ENCODE measurements around the gene FMN1.

The FMN1 gene

GRCh38 chr15:32889214-32889613 is 305.3 kb downstream of the FMN1 start:
- Histone ChIP-seq H3K27ac (no peak overlapping the region), H3K9me3 (ENCODE audit: severe bottlenecking) (no peaks in the 10 kb centered on the region), H3K27me3 (ENCODE audit: insufficient read depth, low read depth, severe bottlenecking) (no peaks in the 10 kb centered on the region), H3K36me3 (no peaks in the 10 kb centered on the region), H3K4me3 (ENCODE audit: low read depth, low read length) (no peak overlapping the region)
- no peak for TF ChIP-seq CTCF (IDR thresholded peaks at IDR 0.05; ENCODE audit: low read depth, low read length)
- no peak for DNase-seq

- Histone ChIP-seq H3K4me3 (ENCODE audit: low read depth, low read length) (no peak overlapping the region), H3K27ac (no peak overlapping the region), H3K9me3 (ENCODE audit: severe bottlenecking) (no peaks in the 10 kb centered on the region), H3K27me3 (ENCODE audit: insufficient read depth, low read depth, severe bottlenecking) (no peaks in the 10 kb centered on the region), H3K36me3 (no peaks in the 10 kb centered on the region)
- TF ChIP-seq CTCF (IDR thresholded peaks at IDR 0.05; ENCODE audit: low read depth, low read length) = no peak
- no peak for DNase-seq
These were observed 306.2 kb downstream of the FMN1 start for GRCh38 chr15:32888221-32888761.

GRCh38 chr15:32887090-32887489 is 307.4 kb downstream of the FMN1 start:
- TF ChIP-seq CTCF (IDR thresholded peaks at IDR 0.05; ENCODE audit: low read depth, low read length) = no peak
- H3K4me3 ChIP-seq (ENCODE audit: low read depth, low read length) = no peak overlapping the region
- no peak for DNase-seq
- no peaks in the 10 kb centered on the region for H3K27me3 ChIP-seq (ENCODE audit: insufficient read depth, low read depth, severe bottlenecking)
- H3K9me3 ChIP-seq (ENCODE audit: severe bottlenecking) = no peaks in the 10 kb centered on the region
- H3K27ac ChIP-seq = no peak overlapping the region
- no peaks in the 10 kb centered on the region for H3K36me3 ChIP-seq

GRCh38 chr15:32886459-32886858 is 308.1 kb downstream of the FMN1 start:
- Histone ChIP-seq H3K36me3 (no peaks in the 10 kb centered on the region), H3K27me3 (ENCODE audit: insufficient read depth, low read depth, severe bottlenecking) (no peaks in the 10 kb centered on the region), H3K9me3 (ENCODE audit: severe bottlenecking) (no peaks in the 10 kb centered on the region), H3K27ac (no peak overlapping the region), H3K4me3 (ENCODE audit: low read depth, low read length) (no peak overlapping the region)
- no peak for DNase-seq
- TF ChIP-seq CTCF (IDR thresholded peaks at IDR 0.05; ENCODE audit: low read depth, low read length) = no peak

- DNase-seq = no peak
- H3K9me3 ChIP-seq (ENCODE audit: severe bottlenecking) = no peaks in the 10 kb centered on the region
- no peaks in the 10 kb centered on the region for H3K27me3 ChIP-seq (ENCODE audit: insufficient read depth, low read depth, severe bottlenecking)
- H3K27ac ChIP-seq = no peak overlapping the region
- no peak overlapping the region for H3K4me3 ChIP-seq (ENCODE audit: low read depth, low read length)
- no peaks in the 10 kb centered on the region for H3K36me3 ChIP-seq
- no peak for TF ChIP-seq CTCF (IDR thresholded peaks at IDR 0.05; ENCODE audit: low read depth, low read length)
These were observed 308.8 kb downstream of the FMN1 start for GRCh38 chr15:32885713-32886112.

- Histone ChIP-seq H3K4me3 (ENCODE audit: low read depth, low read length) (no peak overlapping the region), H3K36me3 (no peaks in the 10 kb centered on the region), H3K9me3 (ENCODE audit: severe bottlenecking) (no peaks in the 10 kb centered on the region), H3K27me3 (ENCODE audit: insufficient read depth, low read depth, severe bottlenecking) (no peaks in the 10 kb centered on the region), H3K27ac (no peak overlapping the region)
- no peak for TF ChIP-seq CTCF (IDR thresholded peaks at IDR 0.05; ENCODE audit: low read depth, low read length)
- no peak for DNase-seq
These were observed 310.4 kb downstream of the FMN1 start for GRCh38 chr15:32884146-32884545.

Measured in WERI-Rb-1 (cell line).